Activated CD4-positive, CD25-positive, alpha-beta regulatory T cell treated with anti-CD3 and anti-CD28 coated beads, Interleukin-2, amount 50 U/mL, for 16 hours (primary cell): Measurements from ENCODE around the gene SLC6A5.
"Not testable (repeated sequence)": the region's sequence is repeated elsewhere in the genome, so short reads cannot be mapped to it uniquely, and the experiment has no call there.

Source experiments
- DNase-seq: peaks from one replicate; pipeline ENCODE4 v3.0.0-alpha.2; 2020; ENCODE audit warnings: low read depth, low spot score

Gene SLC6A5

DNA sequence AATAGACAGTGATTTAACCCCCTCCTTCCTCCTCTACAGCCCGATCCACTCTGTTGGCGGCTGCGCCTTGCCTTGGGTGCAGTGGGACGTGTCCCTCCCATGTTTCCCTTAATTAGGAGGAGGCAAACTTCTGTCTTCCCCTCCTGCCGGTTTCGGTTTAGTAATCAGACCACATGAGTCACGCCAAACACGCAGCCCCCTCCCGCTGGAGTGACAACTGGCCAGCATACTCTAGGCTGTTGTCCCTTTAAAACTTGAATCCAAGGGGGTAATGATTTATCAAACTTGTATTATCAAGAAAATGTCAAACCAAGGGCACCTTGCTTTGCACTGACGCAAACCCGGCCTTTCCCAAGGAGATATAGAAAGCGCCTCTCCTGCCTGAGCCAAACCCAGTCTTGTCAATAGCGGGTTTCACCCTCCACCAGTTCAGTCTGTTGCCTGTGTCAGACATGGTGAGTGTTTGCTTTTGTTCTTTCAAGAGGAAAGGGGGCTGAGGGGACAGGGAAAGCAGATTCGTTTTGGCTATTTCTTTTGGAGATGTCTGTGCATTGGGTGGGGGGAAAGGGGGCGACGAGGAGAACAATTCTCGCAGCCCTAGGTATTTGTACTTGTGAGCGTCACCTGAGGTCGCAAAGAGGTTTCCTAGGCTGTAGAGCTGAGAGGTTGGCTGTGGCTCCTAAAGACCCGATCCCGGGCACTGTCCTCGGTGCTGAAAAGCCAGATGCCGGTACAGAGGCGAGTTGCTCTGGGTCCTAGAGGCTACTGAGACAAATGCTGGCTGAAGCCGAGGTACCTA is at the start of gene SLC6A5:
SLC6A5 (plus strand) TSS at position 388 of the 799 bp plus-strand sequence; CDS start at position 453, 65 bp downstream.
- DNase-seq: no peak

DNA sequence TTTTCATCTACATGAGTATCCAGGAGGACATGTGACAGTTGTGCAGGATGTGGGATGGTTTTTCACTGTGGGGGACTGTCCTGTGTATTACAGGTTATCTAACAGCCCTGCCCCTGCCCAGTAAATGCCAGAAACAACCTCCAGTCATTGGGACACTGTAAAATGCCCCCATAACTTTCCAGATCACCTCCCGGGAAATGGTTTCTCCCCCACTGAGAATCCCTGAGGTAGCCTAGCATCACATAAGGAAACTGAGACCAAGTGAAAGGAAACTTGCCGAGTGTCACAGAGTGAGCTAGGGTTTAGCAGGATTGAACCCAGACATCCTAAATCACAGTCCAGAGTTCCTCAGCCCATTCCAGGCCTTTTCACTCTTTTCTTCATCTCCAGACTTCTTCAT is 48.3 kb upstream of the SLC6A5 start:
- no peak for DNase-seq

DNA sequence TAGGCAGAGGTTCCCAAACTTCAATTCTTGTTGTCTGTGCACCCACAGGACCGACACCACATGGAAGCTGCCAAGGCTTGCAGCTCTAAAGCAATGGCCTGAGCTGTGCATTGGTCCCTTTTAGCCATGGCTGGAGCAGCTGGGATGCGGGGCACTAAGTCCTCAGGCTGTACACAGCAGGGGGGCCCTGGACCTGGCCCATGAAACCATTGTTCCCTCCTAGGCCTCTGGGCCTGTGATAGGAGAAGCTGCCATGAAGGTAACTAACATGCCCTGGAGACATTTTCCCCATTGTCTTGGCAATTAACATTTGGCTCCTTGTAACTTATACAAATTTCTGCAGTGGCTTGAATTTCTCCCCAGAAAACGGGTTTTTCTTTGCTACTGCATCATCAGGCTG is 43.6 kb upstream of the SLC6A5 start:
- DNase-seq: no peak

DNA sequence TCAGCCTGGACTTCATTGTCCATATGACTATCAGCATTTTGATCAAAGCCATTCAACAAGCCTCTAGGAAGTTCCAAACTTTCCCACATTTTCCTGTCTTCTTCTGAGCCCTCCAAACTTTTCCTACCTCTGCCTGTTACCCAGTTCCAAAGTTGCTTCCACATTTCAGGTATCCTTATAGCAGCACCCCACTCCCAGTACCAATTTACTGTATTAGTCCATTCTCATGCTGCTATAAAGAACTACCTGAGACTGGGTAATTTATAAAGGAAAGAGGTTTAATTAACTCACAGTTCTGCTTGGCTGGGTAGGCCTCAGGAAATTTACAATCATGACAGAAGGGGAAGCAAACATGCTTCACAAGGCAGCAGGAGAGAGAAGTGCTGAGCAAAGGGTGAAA is 43.0 kb upstream of the SLC6A5 start:
- DNase-seq: not testable (repeated sequence)

DNA sequence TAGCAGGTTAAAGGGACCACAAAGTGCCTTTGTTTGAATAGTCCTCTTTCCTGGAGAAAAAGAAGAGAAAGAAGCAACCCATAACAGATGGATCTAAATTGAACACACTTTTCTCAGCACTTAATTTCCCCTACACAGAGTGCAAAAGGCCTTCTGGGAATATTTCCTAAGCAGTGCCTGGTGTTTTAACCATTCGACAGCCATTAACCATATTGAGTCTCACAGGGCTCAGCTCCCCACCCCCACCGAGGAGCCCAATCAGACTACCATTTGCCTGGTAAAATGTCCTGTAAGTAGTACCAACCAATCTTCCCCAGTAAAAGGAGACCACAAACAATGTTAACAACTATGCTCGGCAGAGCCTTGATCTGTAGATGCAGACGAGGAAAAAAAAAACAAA is 40.7 kb upstream of the SLC6A5 start:
- no peak for DNase-seq

DNA sequence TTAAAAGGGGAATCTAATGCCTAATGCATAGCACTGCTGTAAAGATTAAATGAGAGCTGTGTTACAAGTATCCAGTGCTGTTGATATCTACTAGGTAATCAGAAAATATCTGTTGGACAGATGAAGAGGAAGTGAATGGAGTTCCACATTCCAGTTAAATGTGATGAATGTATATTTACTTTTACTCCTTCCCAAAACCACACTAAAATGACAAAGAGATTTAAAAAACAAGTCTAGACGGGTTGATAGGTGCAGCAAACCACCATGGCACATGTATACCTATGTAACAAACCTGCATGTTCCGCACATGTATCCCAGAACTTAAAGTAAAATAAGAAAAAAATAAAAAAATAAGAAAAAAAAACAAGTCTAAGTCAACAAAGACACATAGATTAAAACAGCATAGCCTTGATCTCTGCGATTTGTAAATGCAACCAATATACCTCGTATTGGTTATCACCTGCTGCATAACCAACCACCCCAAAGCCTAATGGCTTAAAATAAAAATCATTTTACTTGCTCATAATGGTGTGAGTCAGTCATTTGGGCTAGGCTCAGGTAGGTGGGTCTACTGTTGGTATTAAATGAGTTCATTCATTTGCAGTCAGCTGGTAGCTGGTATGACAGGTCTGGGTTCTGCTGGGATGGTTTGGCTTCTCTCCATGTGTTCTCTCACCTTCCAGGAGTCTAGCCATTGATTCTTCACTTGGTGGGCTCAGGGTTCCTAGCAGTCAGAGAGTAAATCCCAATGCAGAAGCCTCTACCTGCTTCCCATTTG is 39.7 kb upstream of the SLC6A5 start:
- no peak for DNase-seq

DNA sequence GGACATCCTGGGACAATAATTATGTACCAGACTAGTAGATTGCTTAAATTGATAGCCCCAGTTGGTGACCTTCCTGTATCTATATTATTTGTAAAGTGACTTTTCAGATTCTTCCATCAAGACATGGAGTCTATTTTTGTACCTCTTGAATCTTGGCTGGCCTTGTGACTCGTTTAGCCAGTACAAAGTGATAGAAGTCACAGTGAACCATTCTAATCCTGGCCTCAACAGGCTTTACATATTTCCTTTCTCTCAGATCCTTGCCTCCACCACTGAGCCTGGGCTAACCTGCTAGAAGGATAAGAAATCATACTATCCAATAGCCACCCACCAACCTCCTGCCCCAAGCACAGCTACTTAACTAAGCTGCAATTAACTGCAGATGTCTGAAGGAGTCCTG is 37.5 kb upstream of the SLC6A5 start:
- no peak for DNase-seq

DNA sequence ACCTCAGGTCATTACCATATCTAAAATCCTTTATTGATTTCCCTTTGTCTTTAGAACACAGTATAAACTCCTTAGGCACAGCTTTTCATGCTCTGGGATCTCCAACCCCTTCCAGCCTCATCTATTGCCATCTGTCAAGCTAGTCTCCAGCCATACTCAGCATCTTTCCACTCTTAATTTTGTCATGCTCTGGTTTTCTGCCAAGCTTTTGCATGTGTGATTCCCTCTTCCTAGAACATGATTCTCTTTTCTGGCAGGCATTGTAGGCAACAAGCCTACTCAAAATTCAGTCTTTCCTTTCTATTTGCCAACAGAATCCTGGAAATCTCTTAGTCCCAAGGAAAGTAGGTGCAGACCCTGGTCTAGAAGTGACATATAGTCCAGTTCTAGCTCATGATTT is 35.5 kb upstream of the SLC6A5 start:
- DNase-seq: no peak

DNA sequence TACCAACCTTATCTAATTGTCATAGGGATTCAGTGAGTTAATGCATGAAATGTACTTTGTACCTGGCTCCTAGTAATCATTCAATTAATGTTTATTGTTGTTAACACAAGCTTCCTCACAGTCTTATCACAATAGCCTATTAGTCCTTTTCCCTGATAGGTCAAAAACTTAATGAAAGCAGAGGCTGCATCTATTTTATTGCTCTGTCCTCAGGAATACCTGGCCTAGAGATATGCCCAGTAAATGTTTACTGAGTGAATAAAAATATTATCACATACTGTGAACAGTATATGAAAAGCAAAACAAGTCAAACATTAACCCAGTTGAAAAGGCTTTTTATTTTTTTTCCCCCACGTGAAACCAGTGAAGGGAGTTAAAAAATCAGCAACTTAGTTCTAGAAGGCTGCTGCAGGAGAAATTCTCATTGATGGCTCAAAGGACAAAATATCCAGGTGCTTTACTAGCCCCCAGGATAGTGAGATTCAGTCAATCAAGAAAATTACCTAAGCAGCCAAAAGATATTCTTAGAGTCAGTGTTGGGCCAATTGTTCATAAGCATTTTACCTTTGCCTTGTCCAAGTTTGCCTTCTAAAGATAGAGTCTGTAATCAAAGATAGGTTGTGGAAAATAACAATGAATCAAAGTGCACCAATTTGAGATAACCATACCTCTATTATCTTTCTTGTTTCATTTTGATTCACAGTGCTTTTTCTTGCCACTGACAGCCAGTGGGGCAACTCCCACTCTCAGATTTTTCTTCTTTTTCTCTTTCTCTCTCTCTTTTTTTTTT is 34.4 kb upstream of the SLC6A5 start:
- no peak for DNase-seq

DNA sequence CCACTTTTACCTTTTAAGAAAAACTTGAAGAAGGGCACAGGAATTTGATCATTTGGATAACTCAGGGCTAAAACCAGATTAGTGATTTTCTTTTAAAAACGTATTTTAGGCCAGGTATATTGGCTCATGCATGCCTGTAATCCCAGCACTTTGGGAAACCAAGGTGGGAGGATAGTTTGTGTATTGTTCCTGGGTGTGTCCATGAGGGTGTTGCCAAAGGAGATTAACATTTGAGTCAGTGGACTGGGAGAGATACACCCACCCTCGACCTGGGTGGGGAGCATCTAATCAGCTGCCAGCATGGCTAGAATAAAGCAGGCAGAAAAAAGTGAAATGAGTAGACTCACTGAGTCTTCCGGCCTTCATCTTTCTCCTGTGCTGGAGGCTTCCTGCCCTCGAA is 33.3 kb upstream of the SLC6A5 start:
- not testable (repeated sequence) for DNase-seq

DNA sequence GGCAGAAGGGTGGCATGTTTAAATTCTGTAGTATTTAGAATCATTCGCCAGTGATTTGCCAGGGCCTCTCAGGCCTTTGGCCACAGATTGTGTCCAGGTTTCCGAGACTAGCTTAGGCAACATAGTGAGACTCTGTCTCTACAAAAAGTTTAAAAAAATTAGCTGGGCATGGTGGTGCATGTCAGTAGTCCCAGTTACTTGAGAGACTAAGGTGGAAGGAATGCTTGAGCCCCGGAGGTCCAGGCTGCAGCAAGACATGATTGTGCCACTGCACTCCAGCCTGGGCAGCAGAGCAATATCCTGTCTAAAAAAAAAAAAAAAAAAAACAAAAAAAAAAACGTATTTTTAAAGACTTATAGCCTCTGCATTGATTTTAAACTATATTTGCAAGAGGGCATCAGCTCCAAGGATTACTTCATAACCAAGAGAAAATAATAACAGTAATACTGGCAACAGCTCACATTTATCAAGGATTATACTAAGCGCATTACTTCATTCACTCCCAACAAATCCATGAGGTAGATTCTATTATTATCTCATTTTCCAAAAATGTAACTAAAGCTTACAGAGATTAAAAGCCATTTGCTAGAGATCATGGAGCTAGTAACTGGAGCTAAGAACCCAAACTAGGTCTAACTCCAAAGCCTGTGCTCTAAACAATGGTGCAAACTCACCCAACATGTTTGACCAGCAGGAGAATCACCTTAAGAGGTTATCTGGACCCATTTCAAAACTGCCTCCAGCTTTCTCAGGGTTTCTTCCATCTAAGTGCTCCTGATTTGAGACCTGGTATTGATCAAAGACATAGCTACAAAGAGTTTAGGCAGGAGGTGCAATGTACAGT is 32.6 kb upstream of the SLC6A5 start:
- DNase-seq: no peak

DNA sequence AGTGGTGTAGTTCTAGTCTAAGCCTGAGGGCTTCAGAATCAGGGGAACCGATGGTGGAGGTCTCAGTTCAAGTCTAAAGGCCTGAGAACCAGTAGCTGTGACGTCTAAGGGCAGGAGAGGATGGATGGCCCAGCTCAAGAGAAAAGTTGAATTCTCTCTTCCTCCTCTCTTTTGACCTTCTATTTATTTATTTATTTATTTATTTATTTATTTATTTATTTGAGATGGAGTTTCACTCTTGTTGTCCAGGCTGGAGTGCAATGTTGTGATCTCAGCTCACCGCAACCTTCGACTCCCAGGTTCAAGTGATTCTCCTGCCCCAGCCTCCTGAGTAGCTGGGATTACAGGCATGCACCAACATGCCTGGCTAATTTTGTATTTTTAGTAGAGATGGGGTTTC is 19.7 kb upstream of the SLC6A5 start:
- not testable (repeated sequence) for DNase-seq

DNA sequence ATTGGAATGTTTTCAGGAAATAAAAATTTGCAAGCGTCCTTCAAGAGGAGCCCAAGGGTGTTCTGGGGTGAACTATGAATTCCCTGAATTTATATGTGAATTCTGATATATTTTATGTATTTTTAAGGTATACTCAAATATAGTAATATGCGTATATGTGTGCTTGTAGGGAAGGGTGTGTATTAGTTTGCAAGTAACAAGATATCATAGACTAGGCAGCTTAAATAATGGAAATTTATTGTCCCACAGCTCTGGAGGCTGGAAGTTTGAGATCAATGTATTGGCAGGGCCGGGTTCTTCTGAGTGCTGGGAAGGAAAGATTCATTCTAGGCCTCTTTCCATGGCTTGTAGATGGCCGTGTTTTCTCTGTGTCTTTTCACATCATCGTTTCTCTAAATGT is 16.2 kb upstream of the SLC6A5 start:
- no peak for DNase-seq

DNA sequence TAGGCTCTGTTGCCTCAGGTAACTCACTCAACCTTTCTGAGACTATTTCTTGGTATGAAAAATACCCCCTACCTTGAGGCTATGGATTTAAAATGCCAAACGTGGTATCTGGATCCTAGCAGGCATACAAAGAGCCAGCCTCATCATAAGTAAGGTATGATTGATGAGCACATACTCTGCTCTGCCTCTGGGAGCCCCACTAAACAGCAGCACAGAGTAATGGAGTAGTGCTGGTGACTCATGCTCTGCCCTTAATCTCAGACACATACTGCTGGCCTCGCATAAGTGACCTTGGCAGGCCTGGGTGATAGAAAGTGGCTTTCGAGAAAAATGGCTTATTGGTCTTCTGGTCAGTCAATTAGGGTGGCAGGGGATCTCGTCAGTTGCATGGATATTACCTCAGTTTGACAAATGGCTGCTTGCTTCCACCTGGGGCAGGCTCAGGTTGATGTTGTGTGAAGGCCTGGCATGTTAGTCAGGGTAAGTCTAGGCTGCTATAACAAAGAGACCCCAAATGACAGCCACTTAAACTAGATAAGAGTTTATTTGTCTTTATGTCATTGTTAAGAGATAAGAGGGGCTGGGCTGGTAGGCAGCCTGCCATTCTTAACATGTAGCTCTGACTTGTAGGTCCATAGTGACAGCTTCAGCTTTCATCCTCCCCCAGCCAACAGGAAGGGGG is 15.2 kb upstream of the SLC6A5 start:
- DNase-seq: no peak

DNA sequence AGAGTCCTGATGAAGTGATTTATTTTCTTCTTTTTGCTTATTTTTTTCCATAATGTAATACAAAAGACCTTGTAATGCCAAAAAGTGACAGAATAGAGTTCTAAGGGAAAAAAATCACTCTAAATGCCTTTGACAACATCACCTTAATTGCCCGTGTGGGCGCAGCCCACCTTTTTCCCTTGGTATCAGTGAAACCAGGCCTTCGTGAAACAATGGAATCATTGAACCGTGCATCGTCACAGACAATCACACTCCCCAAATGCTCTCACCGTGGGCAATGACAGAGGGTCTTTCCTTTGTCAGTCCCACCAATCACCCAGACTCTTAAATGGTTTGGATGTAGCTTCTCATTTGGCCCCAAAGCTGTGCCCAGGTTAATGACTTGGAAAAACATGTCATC is 9.6 kb upstream of the SLC6A5 start:
- no peak for DNase-seq

DNA sequence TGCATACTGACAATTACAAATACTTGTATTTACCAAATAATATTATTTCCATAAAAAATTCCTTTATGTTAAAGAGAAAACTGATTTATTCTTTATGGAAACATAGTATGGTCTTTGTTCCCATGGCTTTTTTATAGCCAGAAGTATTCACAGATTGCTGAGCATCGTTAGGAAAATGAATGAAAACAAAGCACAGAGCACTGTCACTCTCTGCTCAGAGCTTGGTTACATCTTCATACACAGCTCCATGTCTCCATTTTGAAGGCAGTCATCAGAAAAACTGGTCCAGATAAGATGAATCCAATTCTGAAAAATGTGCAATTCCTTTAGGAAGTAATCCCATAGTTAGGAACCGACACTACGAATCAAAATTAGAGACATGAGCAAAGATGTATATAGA is 9.0 kb upstream of the SLC6A5 start:
- DNase-seq: no peak

DNA sequence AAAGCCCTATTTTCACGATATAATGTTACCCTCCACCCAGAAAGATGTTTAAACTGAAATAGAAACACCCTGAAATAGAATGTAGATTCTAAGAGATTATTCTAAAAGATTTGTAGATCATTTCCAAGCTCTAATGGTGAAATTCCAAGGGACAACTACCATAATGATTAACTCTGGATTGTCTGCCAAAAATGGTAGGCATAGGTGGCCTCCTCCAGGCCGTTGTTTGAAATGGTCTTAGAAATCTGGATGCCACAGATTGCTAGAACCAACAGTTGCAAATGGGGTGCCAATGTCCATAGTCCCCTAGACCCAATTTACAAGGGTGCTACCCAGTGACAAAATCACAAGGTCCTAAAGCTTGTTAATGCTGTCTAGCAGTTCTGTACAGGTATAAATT is 6.7 kb upstream of the SLC6A5 start:
- no peak for DNase-seq

DNA sequence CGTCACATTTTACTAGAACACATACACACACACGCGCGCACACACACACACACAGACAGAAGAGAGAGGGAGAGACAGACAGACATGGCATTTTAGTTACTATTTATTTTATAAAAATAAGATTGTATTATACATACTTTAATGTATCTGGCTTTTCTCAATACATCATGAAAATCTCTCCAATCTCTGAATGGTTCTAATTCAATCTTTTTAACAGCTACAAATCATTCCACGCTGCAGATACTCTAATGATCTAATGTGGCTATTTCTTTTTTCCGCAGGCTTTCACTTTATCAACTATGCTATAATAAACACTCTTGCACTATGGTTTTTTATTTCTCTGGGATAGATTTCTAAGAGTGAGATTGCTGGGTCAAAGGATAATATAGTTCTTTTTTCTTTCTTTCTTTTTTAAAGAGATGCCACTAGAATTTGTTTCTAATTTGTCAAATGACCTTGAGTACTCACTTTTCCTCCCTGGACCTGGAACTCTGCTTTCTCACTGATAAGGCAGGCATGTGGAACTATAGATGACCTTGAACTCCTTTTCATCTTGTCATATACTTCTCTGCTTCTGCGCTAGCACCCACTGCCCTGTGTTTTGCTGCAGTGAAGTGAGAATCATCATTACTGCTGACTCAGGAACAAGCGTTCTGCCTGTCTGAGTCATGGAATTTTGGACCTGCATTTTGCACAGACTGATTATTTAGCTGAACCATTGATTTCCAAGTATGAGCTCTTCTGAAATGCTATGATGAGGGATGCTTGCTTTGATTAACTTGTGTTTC is 4.9 kb upstream of the SLC6A5 start:
- no peak for DNase-seq

DNA sequence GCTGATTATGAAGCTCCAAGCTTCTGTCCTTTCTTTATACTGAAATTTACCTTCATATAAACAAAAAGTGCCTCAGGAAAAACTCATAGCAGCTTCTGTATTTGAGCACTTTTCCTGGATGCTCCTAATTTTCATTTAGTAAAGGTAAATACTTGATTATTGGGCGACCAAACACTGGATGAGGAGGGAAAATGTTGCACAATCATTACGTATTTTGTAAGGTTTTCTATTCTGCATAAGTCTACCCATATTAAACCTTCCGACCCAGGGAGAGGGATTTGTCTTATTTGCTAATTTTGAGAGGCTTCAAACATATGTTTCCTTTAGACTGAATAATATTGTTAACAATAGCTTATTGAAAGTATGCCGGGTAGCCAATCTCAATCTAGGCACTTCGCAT is 4.3 kb upstream of the SLC6A5 start:
- no peak for DNase-seq
